ENCODE measurements around the gene TMEM198. TPM values are rescaled to one million over a fixed set of nuclear protein-coding genes. Genes with fewer than 3 reads are reported as not detected.

TMEM198 gene
- total and polyA plus RNA-seq, 9 of the 15 experiments (the other 6 are each of a cell fraction or from before 2014, with no cell fraction given) = 0.03 to 3.8 (median 1.0) TPM

DNA sequence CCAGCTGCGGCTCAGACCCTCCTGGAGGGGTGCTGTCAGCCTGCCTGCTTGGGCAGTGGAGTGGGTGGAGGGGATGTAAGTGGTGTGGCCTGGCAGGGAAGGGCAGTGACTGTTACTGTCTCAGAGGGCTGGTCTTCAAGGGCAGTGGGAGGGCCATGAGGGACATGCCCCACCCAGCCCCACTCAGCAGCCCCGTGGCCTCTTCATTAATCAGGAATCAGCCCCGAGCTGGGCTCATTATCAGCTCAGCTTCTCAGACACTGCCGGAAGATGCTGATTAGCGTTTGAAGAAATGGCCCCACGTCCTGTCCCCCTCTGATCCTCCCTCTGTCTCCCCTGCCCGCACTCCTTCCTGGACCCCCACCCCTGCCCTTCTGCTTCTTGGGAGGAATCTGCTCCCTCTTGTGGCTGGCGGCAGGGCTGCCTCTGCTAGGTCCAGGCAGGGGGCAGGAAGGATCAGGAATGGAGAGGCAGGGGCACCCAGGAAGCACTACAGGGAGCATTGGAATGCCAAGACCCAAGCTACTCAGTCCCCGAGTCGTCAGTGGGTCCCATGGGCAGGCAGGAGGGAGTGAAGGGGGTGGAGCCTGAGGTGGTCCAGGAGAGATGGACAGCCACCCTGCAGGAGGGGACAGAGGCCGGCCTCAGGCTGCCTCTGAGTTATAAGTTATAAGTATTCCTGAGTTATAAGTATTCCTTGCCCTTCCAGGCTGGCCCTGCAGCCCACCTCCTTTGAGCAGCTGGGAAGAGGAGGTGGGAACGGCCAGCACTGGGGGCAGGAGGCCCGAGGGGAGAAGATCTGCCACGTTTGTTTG is 22.6 kb upstream of the TMEM198 start (continued):
- TF ChIP-seq, protein P1, sequence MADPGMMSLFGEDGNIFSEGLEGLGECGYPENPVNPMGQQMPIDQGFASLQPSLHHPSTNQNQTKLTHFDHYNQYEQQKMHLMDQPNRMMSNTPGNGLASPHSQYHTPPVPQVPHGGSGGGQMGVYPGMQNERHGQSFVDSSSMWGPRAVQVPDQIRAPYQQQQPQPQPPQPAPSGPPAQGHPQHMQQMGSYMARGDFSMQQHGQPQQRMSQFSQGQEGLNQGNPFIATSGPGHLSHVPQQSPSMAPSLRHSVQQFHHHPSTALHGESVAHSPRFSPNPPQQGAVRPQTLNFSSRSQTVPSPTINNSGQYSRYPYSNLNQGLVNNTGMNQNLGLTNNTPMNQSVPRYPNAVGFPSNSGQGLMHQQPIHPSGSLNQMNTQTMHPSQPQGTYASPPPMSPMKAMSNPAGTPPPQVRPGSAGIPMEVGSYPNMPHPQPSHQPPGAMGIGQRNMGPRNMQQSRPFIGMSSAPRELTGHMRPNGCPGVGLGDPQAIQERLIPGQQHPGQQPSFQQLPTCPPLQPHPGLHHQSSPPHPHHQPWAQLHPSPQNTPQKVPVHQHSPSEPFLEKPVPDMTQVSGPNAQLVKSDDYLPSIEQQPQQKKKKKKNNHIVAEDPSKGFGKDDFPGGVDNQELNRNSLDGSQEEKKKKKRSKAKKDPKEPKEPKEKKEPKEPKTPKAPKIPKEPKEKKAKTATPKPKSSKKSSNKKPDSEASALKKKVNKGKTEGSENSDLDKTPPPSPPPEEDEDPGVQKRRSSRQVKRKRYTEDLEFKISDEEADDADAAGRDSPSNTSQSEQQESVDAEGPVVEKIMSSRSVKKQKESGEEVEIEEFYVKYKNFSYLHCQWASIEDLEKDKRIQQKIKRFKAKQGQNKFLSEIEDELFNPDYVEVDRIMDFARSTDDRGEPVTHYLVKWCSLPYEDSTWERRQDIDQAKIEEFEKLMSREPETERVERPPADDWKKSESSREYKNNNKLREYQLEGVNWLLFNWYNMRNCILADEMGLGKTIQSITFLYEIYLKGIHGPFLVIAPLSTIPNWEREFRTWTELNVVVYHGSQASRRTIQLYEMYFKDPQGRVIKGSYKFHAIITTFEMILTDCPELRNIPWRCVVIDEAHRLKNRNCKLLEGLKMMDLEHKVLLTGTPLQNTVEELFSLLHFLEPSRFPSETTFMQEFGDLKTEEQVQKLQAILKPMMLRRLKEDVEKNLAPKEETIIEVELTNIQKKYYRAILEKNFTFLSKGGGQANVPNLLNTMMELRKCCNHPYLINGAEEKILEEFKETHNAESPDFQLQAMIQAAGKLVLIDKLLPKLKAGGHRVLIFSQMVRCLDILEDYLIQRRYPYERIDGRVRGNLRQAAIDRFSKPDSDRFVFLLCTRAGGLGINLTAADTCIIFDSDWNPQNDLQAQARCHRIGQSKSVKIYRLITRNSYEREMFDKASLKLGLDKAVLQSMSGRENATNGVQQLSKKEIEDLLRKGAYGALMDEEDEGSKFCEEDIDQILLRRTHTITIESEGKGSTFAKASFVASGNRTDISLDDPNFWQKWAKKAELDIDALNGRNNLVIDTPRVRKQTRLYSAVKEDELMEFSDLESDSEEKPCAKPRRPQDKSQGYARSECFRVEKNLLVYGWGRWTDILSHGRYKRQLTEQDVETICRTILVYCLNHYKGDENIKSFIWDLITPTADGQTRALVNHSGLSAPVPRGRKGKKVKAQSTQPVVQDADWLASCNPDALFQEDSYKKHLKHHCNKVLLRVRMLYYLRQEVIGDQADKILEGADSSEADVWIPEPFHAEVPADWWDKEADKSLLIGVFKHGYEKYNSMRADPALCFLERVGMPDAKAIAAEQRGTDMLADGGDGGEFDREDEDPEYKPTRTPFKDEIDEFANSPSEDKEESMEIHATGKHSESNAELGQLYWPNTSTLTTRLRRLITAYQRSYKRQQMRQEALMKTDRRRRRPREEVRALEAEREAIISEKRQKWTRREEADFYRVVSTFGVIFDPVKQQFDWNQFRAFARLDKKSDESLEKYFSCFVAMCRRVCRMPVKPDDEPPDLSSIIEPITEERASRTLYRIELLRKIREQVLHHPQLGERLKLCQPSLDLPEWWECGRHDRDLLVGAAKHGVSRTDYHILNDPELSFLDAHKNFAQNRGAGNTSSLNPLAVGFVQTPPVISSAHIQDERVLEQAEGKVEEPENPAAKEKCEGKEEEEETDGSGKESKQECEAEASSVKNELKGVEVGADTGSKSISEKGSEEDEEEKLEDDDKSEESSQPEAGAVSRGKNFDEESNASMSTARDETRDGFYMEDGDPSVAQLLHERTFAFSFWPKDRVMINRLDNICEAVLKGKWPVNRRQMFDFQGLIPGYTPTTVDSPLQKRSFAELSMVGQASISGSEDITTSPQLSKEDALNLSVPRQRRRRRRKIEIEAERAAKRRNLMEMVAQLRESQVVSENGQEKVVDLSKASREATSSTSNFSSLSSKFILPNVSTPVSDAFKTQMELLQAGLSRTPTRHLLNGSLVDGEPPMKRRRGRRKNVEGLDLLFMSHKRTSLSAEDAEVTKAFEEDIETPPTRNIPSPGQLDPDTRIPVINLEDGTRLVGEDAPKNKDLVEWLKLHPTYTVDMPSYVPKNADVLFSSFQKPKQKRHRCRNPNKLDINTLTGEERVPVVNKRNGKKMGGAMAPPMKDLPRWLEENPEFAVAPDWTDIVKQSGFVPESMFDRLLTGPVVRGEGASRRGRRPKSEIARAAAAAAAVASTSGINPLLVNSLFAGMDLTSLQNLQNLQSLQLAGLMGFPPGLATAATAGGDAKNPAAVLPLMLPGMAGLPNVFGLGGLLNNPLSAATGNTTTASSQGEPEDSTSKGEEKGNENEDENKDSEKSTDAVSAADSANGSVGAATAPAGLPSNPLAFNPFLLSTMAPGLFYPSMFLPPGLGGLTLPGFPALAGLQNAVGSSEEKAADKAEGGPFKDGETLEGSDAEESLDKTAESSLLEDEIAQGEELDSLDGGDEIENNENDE (IDR thresholded peaks at IDR 0.05; ENCODE audit: low read depth, low read length) = no peak
- TF ChIP-seq, protein P2, sequence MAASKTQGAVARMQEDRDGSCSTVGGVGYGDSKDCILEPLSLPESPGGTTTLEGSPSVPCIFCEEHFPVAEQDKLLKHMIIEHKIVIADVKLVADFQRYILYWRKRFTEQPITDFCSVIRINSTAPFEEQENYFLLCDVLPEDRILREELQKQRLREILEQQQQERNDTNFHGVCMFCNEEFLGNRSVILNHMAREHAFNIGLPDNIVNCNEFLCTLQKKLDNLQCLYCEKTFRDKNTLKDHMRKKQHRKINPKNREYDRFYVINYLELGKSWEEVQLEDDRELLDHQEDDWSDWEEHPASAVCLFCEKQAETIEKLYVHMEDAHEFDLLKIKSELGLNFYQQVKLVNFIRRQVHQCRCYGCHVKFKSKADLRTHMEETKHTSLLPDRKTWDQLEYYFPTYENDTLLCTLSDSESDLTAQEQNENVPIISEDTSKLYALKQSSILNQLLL (CRISPR knock-in tag; IDR thresholded peaks at IDR 0.05; ENCODE audit: borderline replicate concordance) = no peak
- TF ChIP-seq RBM34 (IDR thresholded peaks at IDR 0.05; ENCODE audit: borderline replicate concordance, insufficient read depth, low read length) = no peak
- peak; percentile 55 for TF ChIP-seq ZFP36 (IDR thresholded peaks at IDR 0.05; ENCODE audit: low read depth, low read length, partially characterized antibody)
- TF ChIP-seq RFX1 (IDR thresholded peaks at IDR 0.05) = no peak
- no peak; the same call in 1 of the 2 replicates for TF ChIP-seq SMC3 (conservative IDR thresholded peaks at IDR 0.05; ENCODE audit: insufficient read depth, low read depth, low read length)
- peak; percentile 69 for TF ChIP-seq JUND (IDR thresholded peaks at IDR 0.05; ENCODE audit: borderline replicate concordance, low read depth, low read length)
- no peak; the same call in 2 of the 3 replicates for TF ChIP-seq JUND (tag; IDR thresholded peaks at IDR 0.05; ENCODE audit: borderline replicate concordance, low read depth, low read length)
- no peak for TF ChIP-seq CREM (IDR thresholded peaks at IDR 0.05; ENCODE audit: low read depth)
- peak; percentile 41 for TF ChIP-seq TAF9B (IDR thresholded peaks at IDR 0.05; ENCODE audit: partially characterized antibody)
- no peak for TF ChIP-seq ZNF445 (CRISPR knock-in tag; IDR thresholded peaks at IDR 0.05; ENCODE audit: low read depth)
- TF ChIP-seq LARP7 (IDR thresholded peaks at IDR 0.05) = no peak
- TF ChIP-seq POLR3G (IDR thresholded peaks at IDR 0.05; ENCODE audit: extremely low read depth, insufficient read length, insufficient replicate concordance) = no peak
- TF ChIP-seq FOXK2 (conservative IDR thresholded peaks at IDR 0.05 in 1 of 2, IDR thresholded peaks at IDR 0.05 in 1 of 2; ENCODE audit: low read depth in 2 of 2) = no peak
- TF ChIP-seq RAD51 (IDR thresholded peaks at IDR 0.05; ENCODE audit: borderline replicate concordance, low read depth) = no peak
- peak; percentile 84 for TF ChIP-seq MTA1 (IDR thresholded peaks at IDR 0.05; ENCODE audit: borderline replicate concordance)

Data from K562 (cell line).